GM20431 (cell line): ENCODE measurements around the gene LCN12.
"Not testable (repeated sequence)": the region's sequence is repeated elsewhere in the genome, so short reads cannot be mapped to it uniquely, and the experiment has no call there.

Experiments used
- in situ Hi-C: fragments of 300-500 bp; cut with MseI, MboI; formaldehyde crosslinking; loops from one replicate; pipeline ENCODE4 v1.15.0; 2020; ENCODE audit warnings: low sequenced_read_pairs; ENCODE audit not compliant: unreplicated experiment

LCN12 gene

GRCh38 chr9:137001857-137002645 lies 50.0 kb downstream of the LCN12 start:
- in situ Hi-C loops: no loop called here

DNA sequence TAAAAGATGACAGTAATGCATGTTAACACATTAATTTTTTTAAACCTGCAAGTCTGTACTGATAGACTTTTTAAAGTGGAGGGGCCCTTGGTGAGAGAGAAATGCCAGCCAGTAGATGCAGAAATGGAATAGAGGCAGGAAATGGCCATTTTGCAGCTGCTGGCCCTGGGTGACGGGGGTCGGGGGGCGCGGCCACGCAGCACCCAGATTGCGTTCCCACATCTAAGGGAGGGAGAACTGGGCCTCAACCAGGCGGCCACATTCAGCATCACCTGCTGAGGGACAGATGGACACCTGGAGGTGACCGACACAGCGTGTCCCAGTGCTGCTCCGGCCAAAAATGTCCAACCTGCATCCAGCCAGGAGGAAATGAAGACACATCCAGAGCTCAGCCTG lies 50.6 kb downstream of the LCN12 start:
- in situ Hi-C loops: no loop called here

GRCh38 chr9:137004285-137004684 lies 52.2 kb downstream of the LCN12 start:
- in situ Hi-C loops: not testable (repeated sequence)
